Muscle of back (tissue), 11 donors: Measurements from ENCODE around the gene APBB3. TPM values are rescaled to one million over a fixed set of nuclear protein-coding genes. Genes with fewer than 3 reads are reported as not detected.
A peak's percentile ranks its signal among the peaks of the same experiment; 100 is the strongest.
"Not testable (repeated sequence)": the region's sequence is repeated elsewhere in the genome, so short reads cannot be mapped to it uniquely, and the experiment has no call there.

Experiments used
- DNase-seq, 3 donors: peaks; one replicate each; pipeline versions ENCODE4 v3.0.0 to v3.0.0-alpha.2; 2013
- polyA plus RNA-seq, 10 donors: library from polyadenylated mRNA; unstranded; fragments of 120-200 nt; gene quantifications; one replicate each; pipeline ENCODE4 v1.2.1, GENCODE V29; 2013; ENCODE audit not compliant: insufficient read length in 10 of 10

The APBB3 gene
- polyA plus RNA-seq, 10 donors, result 14.4 to 43.7 (median 20.7) TPM

DNA sequence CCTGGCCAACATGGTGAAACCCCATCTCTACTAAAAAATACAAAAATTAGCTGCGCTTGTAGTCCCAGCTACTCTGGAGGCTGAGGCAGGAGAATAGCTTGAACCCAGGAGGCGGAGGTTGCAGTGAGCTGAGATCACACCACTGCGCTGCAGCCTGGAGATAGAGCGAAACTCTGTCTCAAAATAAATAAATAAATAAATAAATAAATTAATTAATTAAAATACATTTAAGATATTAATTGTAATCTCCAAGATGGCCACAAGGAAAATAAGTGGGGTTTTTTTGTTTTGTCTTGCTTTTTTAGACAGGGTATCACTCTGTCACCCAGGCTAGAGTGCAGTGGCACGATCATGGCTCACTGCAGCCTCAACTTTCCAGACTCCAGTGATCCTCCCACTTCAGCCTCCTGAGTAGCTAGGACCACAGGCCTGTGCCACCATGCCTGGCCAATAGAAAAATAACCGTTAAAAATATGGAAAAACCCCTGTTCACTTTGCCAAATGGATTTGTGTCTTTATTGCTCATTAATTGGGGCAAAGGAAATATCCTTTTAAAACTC is 14.9 kb upstream of the APBB3 start:
- not testable (repeated sequence) for DNase-seq

DNA sequence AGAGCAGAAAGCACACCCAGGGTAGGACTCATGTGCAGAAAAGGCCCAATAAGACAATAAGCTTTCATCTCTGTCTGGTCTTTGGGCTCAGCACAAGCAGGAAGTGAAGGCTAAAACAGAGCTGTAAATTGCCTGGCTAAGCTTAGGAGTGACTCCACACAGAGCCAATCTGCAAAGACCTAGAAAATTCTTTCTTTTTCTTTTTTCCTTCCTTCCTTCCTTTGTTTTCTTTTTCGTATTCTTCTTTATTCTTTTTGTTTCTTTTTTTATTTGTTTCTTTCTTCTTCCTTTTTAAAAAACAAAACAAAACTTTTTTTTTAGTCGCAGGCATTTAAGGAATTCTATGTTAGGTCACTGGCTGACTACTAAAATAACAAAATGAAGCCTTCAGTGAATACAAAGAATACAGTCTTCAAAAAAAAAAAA is 12.4 kb upstream of the APBB3 start:
- DNase-seq, result no peak

DNA sequence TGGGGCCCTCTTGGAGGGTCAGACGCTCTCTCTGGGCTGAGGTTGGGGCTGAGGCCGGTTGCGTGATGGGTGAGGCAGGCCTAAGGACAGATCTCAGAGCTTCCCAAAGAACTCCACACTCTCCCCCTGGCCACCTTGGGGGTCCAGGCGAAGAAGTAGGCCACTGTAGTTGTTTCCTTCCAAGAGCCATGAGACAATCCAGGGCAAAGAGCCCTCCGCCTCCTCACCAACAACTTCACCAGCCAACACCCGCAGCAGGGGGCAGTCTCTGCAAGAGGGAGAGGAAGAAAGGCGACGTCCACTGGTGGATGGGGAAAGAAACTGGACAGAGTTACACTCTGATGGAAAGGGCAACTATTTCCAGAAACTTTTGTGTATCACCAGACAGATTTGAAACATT is 10.9 kb upstream of the APBB3 start:
- no peak for DNase-seq

DNA sequence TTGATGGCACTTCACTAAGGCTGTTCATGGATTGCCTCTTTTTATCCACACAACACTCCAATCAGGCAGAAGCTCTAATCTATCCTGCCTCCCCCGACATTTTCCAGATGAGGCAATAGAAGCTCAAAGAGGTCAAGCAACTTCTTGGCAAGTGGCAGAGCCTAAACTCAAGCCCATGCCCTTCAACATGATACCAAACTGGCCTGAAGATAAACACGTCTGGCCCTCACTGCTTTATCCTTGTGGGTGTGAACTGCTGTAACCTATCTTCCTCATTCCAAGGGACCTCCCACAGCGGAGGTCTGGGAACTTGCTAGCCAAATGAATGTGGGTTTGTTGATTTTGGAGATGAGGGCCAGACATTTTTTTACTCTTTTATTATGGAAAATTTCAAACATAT is 9.8 kb upstream of the APBB3 start:
- DNase-seq, result no peak

DNA sequence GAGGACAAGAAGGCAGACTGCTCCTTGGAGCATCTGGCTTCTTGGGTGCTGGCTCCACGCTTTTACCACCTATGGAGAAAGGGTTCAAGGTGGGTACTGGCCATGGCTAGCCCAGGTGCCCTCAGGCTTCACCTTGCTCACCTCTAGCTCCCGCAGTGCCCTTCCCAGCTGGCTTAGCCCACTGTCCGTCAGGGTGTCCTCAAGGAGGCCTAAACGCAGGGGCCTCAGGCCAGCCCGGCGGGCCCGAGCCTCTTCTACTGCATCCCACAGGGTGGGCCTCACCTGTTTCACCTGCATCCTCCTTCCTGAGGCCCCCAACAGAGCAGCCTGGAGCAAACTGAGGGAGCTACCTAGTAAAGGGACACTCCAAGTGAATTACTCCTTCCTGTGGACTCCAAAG is 9.3 kb upstream of the APBB3 start:
- DNase-seq, result no peak

DNA sequence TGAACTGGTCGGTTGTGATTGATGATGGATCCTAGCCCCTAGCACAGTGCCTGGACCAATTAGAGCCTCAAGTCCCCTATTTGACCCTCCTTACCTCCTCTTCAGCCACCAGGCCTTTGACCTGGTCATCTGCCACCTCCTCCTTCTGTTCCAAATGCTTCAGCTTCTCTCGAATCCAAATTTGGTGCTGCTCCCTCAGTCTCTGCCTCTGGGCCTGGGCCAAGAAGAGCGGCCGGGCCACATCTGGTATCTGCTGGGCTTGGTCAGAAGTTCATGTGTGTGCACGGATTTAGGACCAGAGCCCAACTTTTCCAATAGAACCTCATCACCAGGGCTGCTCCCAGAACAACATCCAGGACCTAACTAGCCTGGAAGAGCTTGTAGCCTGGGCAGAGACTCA is 6.7 kb upstream of the APBB3 start:
- no peak for DNase-seq

DNA sequence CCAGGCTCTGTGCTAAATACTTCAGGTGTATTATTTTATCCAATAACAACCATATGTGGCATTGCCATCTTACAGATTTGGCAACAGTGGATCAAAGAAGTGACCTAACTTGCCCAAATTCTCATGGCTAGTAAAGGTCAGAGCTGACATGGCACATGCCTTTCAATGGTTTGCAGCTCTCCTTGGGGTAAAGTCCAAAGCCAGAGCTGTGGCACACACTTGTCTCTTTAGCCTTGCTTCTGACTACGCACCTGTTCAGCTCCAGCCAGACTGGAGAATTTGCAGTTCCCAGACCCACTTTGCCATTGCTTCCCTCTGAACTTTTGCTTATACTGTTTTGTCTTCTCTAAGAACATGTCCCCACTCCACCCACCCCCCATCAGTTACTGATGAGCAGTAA is 6.1 kb upstream of the APBB3 start:
- DNase-seq, result no peak

DNA sequence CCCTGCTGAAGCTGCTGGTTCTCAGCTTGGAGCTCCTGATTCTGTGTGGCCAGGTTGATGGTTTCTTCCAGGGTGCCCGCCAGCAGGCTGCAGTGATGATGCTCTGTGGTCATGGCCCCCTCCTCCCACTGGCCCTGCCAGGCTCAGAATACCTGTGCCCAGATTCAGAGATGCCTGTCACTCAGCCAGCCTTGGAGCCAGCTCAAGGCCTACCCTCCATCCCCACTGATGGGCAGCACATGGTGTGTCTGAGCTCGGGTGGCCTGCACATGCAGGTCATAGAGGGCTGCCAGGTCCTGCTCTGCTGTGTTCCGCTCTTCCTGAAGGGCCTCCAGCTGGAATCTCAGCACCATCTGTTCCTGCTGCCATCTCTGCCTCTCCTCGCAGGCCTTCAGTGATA is 5.7 kb upstream of the APBB3 start:
- DNase-seq, result no peak

DNA sequence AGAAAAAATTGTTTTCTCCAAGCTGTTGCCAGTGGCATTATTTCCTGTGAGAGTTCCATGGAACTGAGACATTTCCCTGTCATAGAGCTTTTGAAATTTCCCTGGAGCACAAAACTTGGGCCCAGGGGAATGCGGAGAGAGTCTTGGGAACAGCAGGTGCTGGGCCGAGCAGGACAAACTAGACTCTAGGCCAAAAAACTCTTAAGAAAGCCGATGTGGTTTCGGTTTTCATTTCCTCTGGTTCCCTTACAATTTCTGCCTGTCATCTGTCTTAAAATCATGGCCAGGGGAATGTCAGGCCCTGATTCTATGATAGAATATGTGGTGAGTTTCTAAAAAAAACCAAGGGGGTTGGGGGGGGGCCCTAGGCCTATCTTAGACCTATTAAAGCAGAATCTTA is 4.8 kb upstream of the APBB3 start:
- no peak for DNase-seq

DNA sequence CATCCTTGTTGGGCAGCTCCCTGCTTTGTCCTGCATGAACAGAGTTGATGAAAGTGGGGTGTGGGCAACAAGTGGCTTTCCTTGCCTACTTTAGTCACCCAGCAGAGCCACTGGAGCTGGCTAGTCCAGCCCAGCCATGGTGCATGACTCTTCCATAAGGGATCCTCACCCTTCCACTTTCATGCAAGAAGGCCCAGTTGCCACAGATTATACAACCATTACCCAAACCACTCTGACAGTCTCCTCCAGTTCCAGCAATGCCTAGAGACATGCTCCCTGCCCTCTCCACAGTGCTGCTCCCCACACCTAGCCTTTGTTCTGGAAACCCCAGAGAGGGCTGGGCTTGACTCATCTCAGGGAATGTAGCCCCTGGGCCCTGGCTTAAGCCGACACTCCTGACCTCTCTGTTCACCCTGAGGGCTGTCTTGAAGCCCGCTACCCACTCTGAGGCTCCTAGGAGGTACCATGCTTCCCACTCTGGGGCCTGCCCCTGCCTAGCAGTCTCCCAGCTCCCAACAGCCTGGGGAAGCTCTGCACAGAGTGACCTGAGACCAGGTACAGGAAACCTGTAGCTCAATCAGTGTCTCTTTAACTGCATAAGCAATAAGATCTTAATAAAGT is 4.2 kb upstream of the APBB3 start:
- no peak for DNase-seq

DNA sequence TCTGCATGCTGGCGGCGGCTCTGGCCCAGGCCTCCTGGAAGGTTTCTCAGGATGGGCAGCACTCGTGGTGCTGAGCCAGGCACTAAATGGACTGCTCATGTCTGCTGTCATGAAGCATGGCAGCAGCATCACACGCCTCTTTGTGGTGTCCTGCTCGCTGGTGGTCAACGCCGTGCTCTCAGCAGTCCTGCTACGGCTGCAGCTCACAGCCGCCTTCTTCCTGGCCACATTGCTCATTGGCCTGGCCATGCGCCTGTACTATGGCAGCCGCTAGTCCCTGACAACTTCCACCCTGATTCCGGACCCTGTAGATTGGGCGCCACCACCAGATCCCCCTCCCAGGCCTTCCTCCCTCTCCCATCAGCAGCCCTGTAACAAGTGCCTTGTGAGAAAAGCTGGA is 3.5 kb upstream of the APBB3 start:
- DNase-seq, result no peak

DNA sequence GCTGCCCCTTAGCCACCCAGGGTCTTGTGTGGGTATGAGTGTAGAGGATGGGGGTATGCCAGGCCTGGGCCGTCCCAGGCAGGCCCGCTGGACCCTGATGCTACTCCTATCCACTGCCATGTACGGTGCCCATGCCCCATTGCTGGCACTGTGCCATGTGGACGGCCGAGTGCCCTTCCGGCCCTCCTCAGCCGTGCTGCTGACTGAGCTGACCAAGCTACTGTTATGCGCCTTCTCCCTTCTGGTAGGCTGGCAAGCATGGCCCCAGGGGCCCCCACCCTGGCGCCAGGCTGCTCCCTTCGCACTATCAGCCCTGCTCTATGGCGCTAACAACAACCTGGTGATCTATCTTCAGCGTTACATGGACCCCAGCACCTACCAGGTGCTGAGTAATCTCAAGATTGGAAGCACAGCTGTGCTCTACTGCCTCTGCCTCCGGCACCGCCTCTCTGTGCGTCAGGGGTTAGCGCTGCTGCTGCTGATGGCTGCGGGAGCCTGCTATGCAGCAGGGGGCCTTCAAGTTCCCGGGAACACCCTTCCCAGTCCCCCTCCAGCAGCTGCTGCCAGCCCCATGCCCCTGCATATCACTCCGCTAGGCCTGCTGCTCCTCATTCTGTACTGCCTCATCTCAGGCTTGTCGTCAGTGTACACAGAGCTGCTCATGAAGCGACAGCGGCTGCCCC is 2.9 kb upstream of the APBB3 start:
- DNase-seq, result no peak

DNA sequence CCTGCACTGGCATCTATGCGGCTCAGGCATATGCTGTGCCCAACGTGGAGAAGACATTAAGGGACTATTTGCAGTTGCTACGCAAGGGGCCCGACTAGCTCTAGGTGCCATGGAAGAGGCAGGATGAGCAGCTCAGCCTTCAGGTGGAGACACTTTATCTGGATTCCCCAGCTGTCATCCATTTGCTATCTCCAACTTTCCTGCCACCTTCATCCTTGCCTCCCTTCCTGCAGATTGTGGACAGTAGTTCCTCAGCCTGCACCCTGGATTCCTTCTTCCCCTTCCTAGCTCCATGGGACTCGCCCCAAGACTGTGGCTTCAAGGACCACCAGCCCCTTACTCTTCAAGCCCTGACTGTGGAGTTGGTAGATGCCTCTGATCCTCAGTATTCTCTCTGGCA is 2.3 kb upstream of the APBB3 start:
- DNase-seq, result no peak

DNA sequence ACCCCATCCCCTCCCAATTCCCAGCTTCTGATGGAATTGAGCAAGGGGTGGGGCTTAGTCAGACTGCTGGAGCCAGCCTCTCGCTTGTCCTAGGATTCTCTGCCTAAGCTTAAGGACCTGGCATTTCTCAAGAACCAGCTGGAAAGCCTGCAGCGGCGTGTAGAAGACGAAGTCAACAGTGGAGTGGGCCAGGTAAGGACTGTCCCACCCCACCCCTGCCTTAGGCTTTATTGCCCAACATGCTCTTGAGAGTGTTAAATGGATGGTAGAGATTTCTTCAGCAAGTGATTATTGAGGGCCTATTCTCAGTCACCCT is 1.3 kb upstream of the APBB3 start:
- DNase-seq, result no peak

DNA sequence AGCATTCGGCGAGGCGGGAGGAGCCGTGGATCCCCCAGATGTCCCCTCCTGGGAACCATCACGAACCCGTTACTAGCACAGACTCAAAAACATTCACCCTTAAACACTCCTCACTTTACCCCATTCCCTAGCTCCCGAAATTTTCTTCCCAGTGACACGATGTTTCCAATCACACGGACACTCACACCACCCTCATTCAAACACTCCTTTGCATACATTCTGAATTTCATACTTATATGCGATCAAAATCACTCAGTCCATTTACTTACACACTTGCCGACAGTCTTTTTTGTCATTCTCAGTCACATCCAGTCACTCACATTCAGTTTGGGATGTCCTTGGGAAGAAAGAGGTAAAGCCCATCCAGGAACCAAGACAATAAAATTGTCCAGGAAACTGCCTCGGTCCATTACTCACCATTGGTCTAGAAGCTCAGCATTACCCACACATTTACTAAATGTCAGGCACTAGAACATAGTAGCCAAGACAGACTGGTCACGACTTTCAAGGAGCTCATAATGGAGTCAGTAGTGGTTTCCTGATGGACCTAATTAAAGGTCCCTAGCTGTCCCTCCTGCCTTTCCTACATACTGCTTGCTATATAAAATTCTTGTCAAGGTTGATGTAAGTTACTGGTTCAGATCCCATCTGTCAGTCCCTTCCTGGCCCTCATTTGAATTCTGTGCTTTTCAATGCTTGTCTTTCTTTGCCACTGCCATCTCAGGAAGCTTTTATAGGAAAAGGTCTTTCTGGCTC is 804 bp upstream of the APBB3 start:
- DNase-seq, result no peak

DNA sequence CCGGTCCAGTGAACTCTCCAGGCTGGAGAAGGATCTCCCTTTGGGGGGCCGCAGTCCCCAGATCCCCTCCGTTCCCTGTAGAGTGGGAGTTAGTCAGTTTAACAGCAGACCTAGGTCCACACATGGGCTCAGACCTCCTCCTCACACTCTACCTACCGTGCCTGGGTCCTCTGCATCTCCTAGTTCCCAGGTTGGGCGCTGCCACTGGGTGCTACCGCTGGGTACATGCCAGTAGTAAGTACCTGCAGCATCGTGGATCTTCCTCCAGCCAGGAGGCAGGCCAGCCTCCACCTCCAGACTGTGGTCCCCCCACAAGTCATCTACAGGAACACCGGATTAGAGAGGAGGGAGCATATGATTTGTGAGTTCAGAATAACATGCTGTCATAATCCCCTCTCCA is 802 bp downstream of the APBB3 start:
- DNase-seq, result no peak

DNA sequence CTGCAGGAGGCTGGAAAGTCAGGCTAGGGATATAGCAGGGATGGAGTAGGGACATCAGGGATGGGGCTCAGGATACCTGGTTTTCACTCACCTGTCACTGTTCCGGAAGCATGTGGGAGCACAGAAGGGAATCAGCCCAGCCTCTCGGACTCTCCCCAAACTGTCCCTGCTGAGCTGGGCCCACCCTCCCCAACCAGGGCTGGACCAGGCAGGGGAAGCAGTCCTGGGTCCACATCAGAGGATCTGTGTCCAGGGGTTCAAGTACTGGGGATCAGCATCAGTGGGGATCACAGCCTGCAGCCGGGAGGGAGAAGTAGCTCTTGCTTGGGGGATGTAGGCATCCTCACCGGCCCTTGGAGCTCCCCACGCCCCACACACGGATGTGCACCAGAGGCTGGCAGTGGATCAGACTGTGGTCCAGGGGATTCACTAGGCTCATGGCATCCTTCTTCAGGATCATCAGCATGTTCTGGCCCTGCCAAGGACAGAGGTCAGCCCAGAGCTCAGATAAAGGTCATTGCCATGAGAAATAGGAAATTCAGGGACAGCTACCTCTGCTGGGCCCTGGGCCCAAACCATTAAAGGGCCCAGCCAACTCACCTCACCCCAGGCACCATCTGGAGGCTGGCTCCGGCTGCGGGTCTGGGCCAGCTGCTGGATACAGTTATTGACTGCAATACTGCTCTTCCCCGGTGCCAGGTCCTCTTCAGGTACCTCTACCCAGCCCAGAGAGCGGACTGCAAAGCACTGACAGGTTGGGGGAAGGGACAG is 2.5 kb downstream of the APBB3 start:
- no peak for DNase-seq

DNA sequence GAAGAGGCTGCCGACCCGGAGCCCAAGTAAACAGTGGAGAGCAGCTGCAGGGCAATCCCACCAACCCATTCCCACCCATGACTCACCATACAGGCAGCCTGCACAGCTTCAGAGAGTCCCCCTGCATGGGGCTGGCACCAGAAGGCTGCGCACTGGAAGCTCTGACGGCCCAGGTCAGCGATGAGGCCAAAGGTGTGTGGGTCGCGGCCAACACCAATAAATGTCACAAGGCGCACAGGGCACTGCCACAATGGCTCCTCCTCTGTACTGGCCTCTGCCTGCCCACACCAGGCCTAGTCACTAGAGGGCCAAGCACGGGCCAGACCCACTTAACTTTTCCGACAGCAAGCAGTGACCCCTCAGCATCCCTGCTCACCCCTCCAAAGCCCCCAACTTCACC is 4.2 kb downstream of the APBB3 start:
- DNase-seq, result no peak

DNA sequence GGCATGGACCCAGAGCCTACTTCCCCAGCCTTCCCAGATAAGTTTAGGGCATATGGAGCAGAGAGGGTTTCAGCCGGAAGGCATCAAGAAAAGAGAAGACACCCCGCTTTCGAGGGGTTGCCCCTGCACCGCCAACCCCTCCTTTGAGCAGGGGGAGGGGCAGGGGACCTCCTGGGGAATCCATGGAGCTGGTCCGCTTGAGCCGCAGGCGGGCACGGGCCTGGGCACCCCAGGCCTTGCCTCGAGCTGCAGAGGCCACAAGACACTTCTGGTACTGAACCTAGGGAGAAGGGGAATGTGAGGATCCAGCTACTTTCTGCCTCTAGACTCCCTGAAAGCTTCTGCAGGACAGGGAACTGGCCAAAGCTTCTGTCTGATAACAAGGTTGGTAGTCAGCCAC is 5.9 kb downstream of the APBB3 start:
- DNase-seq, result no peak

DNA sequence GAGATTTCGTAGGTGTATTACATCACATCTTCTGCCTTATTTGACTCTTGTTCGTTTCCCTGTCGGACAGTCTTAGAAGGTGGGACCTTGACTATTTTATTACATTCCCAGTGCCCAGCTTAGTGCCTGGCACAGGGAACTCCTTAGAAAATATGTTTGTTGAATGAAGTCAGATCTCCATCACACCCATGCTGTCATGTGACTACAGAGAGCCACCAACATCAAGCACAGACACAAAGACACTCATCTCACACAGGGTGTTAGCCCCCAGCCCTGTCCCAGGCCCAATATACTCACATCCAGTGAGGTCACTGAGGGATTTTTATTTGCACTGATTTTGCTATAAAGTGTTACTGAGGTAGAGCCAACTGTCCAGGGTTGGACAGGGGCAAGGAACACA is 6.4 kb downstream of the APBB3 start:
- DNase-seq, result no peak

DNA sequence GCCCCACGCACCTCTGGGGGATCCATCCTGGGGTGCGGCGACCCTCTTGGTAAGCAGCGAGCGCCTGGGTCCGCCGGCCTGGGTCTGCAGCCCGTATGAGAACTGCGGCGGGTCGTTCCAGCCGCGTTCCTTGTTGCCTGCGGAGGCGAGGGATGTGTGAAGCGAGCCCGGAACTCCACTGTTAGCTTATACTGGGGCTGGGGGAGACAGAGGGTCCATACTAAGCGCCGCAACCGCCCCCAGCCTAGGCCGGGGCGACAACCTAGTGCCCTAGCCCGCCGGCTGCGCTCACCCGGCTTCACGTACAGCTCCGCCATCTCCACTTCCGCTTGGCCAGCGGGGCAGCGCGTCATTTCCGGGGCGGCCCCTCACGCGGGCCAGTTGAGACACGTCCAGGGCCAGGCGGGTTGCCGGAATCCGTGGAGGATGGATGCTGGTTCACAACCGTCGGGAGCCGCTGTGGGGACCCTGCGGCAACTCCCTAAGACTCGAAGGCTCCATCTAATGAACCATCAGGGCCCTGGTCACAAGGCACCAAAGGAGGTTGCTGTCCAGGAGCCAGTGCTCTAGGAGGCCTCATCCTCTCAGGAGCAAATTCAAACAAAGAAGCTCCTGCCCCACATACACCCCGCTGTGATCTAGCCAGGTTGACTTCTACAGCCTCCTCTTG is 7.1 kb downstream of the APBB3 start, which contains the start of gene SRA1:
SRA1 (minus strand) TSS at position 338 of the 670 bp plus-strand sequence; CDS start at position 317, 21 bp downstream.
- peak; percentile 88 to 98 (median 95) for DNase-seq

DNA sequence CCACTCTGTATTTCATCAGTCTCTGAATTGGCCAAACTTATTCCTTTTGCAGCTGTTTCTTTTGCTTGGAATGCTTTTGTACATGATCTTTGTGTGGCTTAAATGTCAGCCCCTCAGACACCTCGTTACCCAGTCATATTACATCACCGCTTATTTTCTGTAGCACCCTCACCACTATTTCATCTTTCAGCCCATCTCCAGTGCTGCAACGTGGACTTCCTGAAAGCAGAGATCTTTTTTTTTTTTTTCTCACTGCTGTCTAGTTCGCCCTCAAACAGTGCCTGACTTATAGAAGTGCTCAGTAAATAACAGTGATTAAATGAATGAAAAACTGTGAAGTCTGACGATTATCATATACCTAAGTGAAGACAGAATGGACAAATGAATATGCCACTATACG is 8.0 kb downstream of the APBB3 start:
- peak in 1 of 3 donors; percentile 31 for DNase-seq
